Adipose tissue (tissue), 3 donors: ENCODE measurements around the gene IFNB1. TPM values are rescaled to one million over a fixed set of nuclear protein-coding genes. Genes with fewer than 3 reads are reported as not detected.

Source experiments
- polyA plus RNA-seq, 3 donors: library from polyadenylated mRNA; stranded (reverse); fragments of 200-250 nt; gene quantifications; one replicate each; pipeline ENCODE4 v1.2.3, GENCODE V29; 2013
- donor health status: healthy with polysubstance abuse.
- donor health status: Bipolar disorder and iron deficiency.
- donor health status: healthy.

The IFNB1 gene
- polyA plus RNA-seq, 3 donors = not detected

Other genes with a start within 250 kb of the IFNB1 start
- 1 to 10 TPM in 2 of 3 donors, under 1 TPM in 1; 0.20 to 2.4 (median 1.1) TPM for gene HACD4, start 46.3 kb downstream of the IFNB1 start, polyA plus RNA-seq
- not detected for gene IFNW1, start 63.9 kb upstream of the IFNB1 start, polyA plus RNA-seq
- gene IFNA21, start 88.7 kb upstream of the IFNB1 start, polyA plus RNA-seq = not detected
- not detected for gene IFNA4, start 109.6 kb upstream of the IFNB1 start, polyA plus RNA-seq
- gene IFNA7, start 124.3 kb upstream of the IFNB1 start, polyA plus RNA-seq = not detected
- gene IFNA10, start 129.2 kb upstream of the IFNB1 start, polyA plus RNA-seq = not detected
- gene IFNA16, start 139.4 kb upstream of the IFNB1 start, polyA plus RNA-seq = not detected
- gene IFNA17, start 150.3 kb upstream of the IFNB1 start, polyA plus RNA-seq = not detected
- not detected for gene IFNA14, start 162.1 kb upstream of the IFNB1 start, polyA plus RNA-seq
- gene IFNA5, start 227.4 kb upstream of the IFNB1 start, polyA plus RNA-seq = not detected